H1 (cell line): ENCODE data around the gene MTAP.

Source experiments
- CBX5 ChIP-seq: fragments of 300-800, 300-1000 bp; sonication (generic); IDR thresholded peaks from 2 replicates; pipeline ENCODE4 v1.7.1; 2016; ENCODE audit warnings: antibody characterized with exemption, low read length, low read depth
- CHD2 ChIP-seq: IDR thresholded peaks from 2 replicates; pipeline ENCODE4 v1.6.1; 2012; ENCODE audit warnings: low read length, improper control_type of control experiment
- CTCF ChIP-seq, 3 experiments: IDR thresholded peaks; 1 replicate in 2 of 3; 2 replicates in 1 of 3; pipeline versions ENCODE4 v1.5.1 to v1.6.1; 2011; ENCODE audit warnings: low read length in 3 of 3, mild to moderate bottlenecking in 3 of 3, inconsistent platforms in 2 of 3, low read depth in 1 of 3, moderate library complexity in 1 of 3; ENCODE audit not compliant: insufficient read depth in 1 of 3; ENCODE audit errors: control extremely low read depth in 1 of 3
- EP300 ChIP-seq, 2 experiments: IDR thresholded peaks; 1 replicate in 1 of 2; 2 replicates in 1 of 2; pipeline ENCODE4 v1.6.1; 2011 to 2012; ENCODE audit warnings: low read depth in 2 of 2, low read length in 2 of 2, mild to moderate bottlenecking in 2 of 2, borderline replicate concordance in 1 of 2, inconsistent platforms in 1 of 2, moderate library complexity in 1 of 2
- JUN ChIP-seq: IDR thresholded peaks from 2 replicates; pipeline ENCODE4 v1.6.1; 2011; ENCODE audit warnings: low read depth, mild to moderate bottlenecking, improper control_type of control experiment, low read length
- POLR2AphosphoS5 ChIP-seq: IDR thresholded peaks from 2 replicates; pipeline ENCODE4 v1.6.1; 2011; ENCODE audit warnings: low read depth, low read length
- RXRA ChIP-seq: IDR thresholded peaks from 2 replicates; pipeline ENCODE4 v1.6.1; 2011; ENCODE audit warnings: low read depth, mild to moderate bottlenecking, low read length, moderate library complexity; ENCODE audit not compliant: insufficient read depth
- SUZ12 ChIP-seq: fragments of 200-600 bp; sonication (generic); IDR thresholded peaks from 2 replicates; pipeline ENCODE4 v1.6.1; 2012; ENCODE audit warnings: mild to moderate bottlenecking, inconsistent platforms, low read length, moderate library complexity, mixed read lengths

- TF ChIP-seq RXRA (no peak), CTCF (IDR thresholded peaks at IDR 0.05; ENCODE audit: control extremely low read depth in 1 of 3, insufficient read depth in 1 of 3, low read depth in 1 of 3, low read length in 3 of 3) (no peak), JUN (no peak), CBX5 (no peak), SUZ12 (no peak), POLR2AphosphoS5 (no peak), EP300 (IDR thresholded peaks at IDR 0.05; ENCODE audit: borderline replicate concordance in 1 of 2, low read depth in 2 of 2, low read length in 2 of 2) (no peak), CHD2 (no peak)
These were observed 26.5 kb downstream of the MTAP start for GRCh38 chr9:21828853-21829410.
